ENCODE measurements around the gene RBFOX2. TPM values are rescaled to one million over a fixed set of nuclear protein-coding genes. Genes with fewer than 3 reads are reported as not detected.

Gene RBFOX2
- total and polyA plus RNA-seq, 11 donors, result 31.0 to 102 (median 84.0) TPM

- Histone ChIP-seq H3K9me3 (peaks cover 0 to 10% (median 0%) of the 10 kb centered on the region in 12 donors), H3K36me3 (no peaks in the 10 kb centered on the region), H3K27ac (no peak overlapping the region), H3K4me1 (peaks cover 0 to 4% (median 0%) of the 10 kb centered on the region in 12 donors), H3K27me3 (no peaks in the 10 kb centered on the region), H3K4me3 (no peak overlapping the region)
- DNase-seq (no peak), ATAC-seq (no peak)
- no peak for TF ChIP-seq CTCF (IDR thresholded peaks at IDR 0.05)
- no peak for TF ChIP-seq POLR2A (IDR thresholded peaks at IDR 0.05)
- intact Hi-C loops (cut with DNase I), result no loop called here
- 85 to 97% (median 94%) methylated on average over 2 of the region's 2 CpGs for WGBS, 4 donors
These were observed 316.0 kb downstream of the RBFOX2 start for GRCh38 chr22:35712672-35713071.

GRCh38 chr22:35711336-35711735 is 317.3 kb downstream of the RBFOX2 start:
- H3K4me1 ChIP-seq, result peaks cover 0 to 4% (median 0%) of the 10 kb centered on the region in 12 donors
- TF ChIP-seq CTCF (IDR thresholded peaks at IDR 0.05) (no peak), POLR2A (IDR thresholded peaks at IDR 0.05) (no peak)
- H3K9me3 ChIP-seq, result peaks cover 0 to 10% (median 0%) of the 10 kb centered on the region in 12 donors
- ATAC-seq (no peak), DNase-seq (no peak)
- 68 to 81% (median 72%) methylated on average over 4 of the region's 4 CpGs for WGBS, 4 donors
- no peak overlapping the region for H3K27ac ChIP-seq
- no peaks in the 10 kb centered on the region for H3K36me3 ChIP-seq
- intact Hi-C loops (cut with DNase I), result no loop called here
- no peaks in the 10 kb centered on the region for H3K27me3 ChIP-seq
- H3K4me3 ChIP-seq, result no peak overlapping the region

GRCh38 chr22:35708917-35709316 is 319.7 kb downstream of the RBFOX2 start:
- Histone ChIP-seq H3K9me3 (peaks cover 0 to 10% (median 0%) of the 10 kb centered on the region in 12 donors), H3K27me3 (no peaks in the 10 kb centered on the region), H3K4me3 (peak overlapping the region in 1 of 12 donors; percentile 10), H3K4me1 (peaks cover 0 to 4% (median 0%) of the 10 kb centered on the region in 12 donors), H3K36me3 (no peaks in the 10 kb centered on the region), H3K27ac (no peak overlapping the region)
- ATAC-seq, result no peak
- no peak for DNase-seq
- intact Hi-C loops (cut with DNase I), result loop anchor here in 1 of 10 donors (10.0 kb wide), 1 partner anchor 56 kb away; no protein-coding TSS in a partner anchor
- TF ChIP-seq POLR2A (IDR thresholded peaks at IDR 0.05), result no peak
- TF ChIP-seq CTCF (IDR thresholded peaks at IDR 0.05), result no peak
- WGBS, 4 donors, result 63 to 71% (median 69%) methylated on average over 7 of the region's 7 CpGs

- Histone ChIP-seq H3K9me3 (peaks cover 0 to 10% (median 0%) of the 10 kb centered on the region in 12 donors), H3K4me1 (peaks cover 0 to 4% (median 0%) of the 10 kb centered on the region in 12 donors), H3K27ac (no peak overlapping the region), H3K4me3 (peak overlapping the region in 1 of 12 donors; percentile 10), H3K27me3 (no peaks in the 10 kb centered on the region), H3K36me3 (no peaks in the 10 kb centered on the region)
- DNase-seq (no peak), ATAC-seq (peak in 2 of 4 donors; percentile 47 to 49)
- intact Hi-C loops (cut with DNase I), result loop anchor here in 1 of 10 donors (10.0 kb wide), 1 partner anchor 56 kb away; no protein-coding TSS in a partner anchor
- TF ChIP-seq POLR2A (IDR thresholded peaks at IDR 0.05) (no peak), CTCF (IDR thresholded peaks at IDR 0.05) (no peak)
- WGBS, 4 donors, result 33 to 49% (median 43%) methylated on average over 7 of the region's 7 CpGs
These were observed 320.2 kb downstream of the RBFOX2 start for GRCh38 chr22:35708453-35708852.
